ENCODE measurements around the gene DCXR. TPM values are rescaled to one million over a fixed set of nuclear protein-coding genes. Genes with fewer than 3 reads are reported as not detected.

Gene DCXR
- total and polyA plus RNA-seq, 2 of the 13 experiments (the other 11 are each of a cell fraction or from before 2014, with no cell fraction given): 287 to 311 TPM

- TF ChIP-seq ZNF275 (CRISPR knock-in tag; IDR thresholded peaks at IDR 0.05; ENCODE audit: borderline replicate concordance): no peak; the same call in 1 of the 2 replicates
- TF ChIP-seq ZGPAT (CRISPR knock-in tag; IDR thresholded peaks at IDR 0.05): peak; percentile 91
- peak; percentile 39; the same call in 1 of the 2 replicates for TF ChIP-seq FOSL1 (CRISPR knock-in tag; IDR thresholded peaks at IDR 0.05; ENCODE audit: borderline replicate concordance)
- 0 out of 2 replicates have a peak, but pooled peaks have one; percentile 59 for TF ChIP-seq ZNF329 (CRISPR knock-in tag; IDR thresholded peaks at IDR 0.05; ENCODE audit: low read depth)
- TF ChIP-seq ZSCAN21 (CRISPR knock-in tag; IDR thresholded peaks at IDR 0.05; ENCODE audit: borderline replicate concordance): peak; percentile 77; the same call in 1 of the 2 replicates
- 0 out of 2 replicates have a peak, but pooled peaks have one; percentile 26 for TF ChIP-seq ZNF276 (CRISPR knock-in tag; IDR thresholded peaks at IDR 0.05; ENCODE audit: low read depth)
- TF ChIP-seq RELA (CRISPR knock-in tag; IDR thresholded peaks at IDR 0.05): no peak
- peak; percentile 81 for TF ChIP-seq PAXIP1 (CRISPR knock-in tag; conservative IDR thresholded peaks at IDR 0.05)
- no peak for TF ChIP-seq ZNF296 (CRISPR knock-in tag; conservative IDR thresholded peaks at IDR 0.05)
- TF ChIP-seq ZFYVE20 (CRISPR knock-in tag; IDR thresholded peaks at IDR 0.05; ENCODE audit: borderline replicate concordance, low read depth): no peak
- peak; percentile 70; the same call in 1 of the 2 replicates for TF ChIP-seq ZNF280B (CRISPR knock-in tag; IDR thresholded peaks at IDR 0.05; ENCODE audit: borderline replicate concordance)
- TF ChIP-seq ZFP90 (CRISPR knock-in tag; IDR thresholded peaks at IDR 0.05; ENCODE audit: borderline replicate concordance): peak; percentile 60; the same call in 1 of the 2 replicates
- no peak; the same call in 1 of the 2 replicates for TF ChIP-seq ZNF720 (CRISPR knock-in tag; IDR thresholded peaks at IDR 0.05)
- TF ChIP-seq ATF5 (CRISPR knock-in tag; IDR thresholded peaks at IDR 0.05; ENCODE audit: low read depth): no peak
- TF ChIP-seq RARG (CRISPR knock-in tag; IDR thresholded peaks at IDR 0.05; ENCODE audit: low read depth): no peak
Observed at GRCh38 chr17:82003411-82004381, 33.8 kb downstream of the DCXR start (continued).
